Amniotic epithelial cell (primary cell): Measurements from ENCODE around the gene HIVEP3.

Source experiments
- DNase-seq: peaks from one replicate; pipeline ENCODE4 v3.0.0-alpha.2; 2010; ENCODE audit warnings: low read depth

Gene HIVEP3

GRCh38 chr1:41728403-41729202 is 190.1 kb downstream of the HIVEP3 start:
- no peak for DNase-seq

GRCh38 chr1:41727749-41728115 is 191.0 kb downstream of the HIVEP3 start:
- no peak for DNase-seq

- DNase-seq, result no peak
These were observed 191.6 kb downstream of the HIVEP3 start for GRCh38 chr1:41726899-41727748.

GRCh38 chr1:41726292-41726691 is 192.4 kb downstream of the HIVEP3 start:
- no peak for DNase-seq

GRCh38 chr1:41724926-41725325 is 193.8 kb downstream of the HIVEP3 start:
- no peak for DNase-seq

- no peak for DNase-seq
These were observed 194.5 kb downstream of the HIVEP3 start for GRCh38 chr1:41724248-41724647.

GRCh38 chr1:41723786-41724185 is 194.9 kb downstream of the HIVEP3 start:
- DNase-seq, result no peak

GRCh38 chr1:41722184-41722583 is 196.5 kb downstream of the HIVEP3 start:
- DNase-seq, result no peak

GRCh38 chr1:41720861-41721410 is 197.8 kb downstream of the HIVEP3 start:
- no peak for DNase-seq

GRCh38 chr1:41719590-41719989 is 199.1 kb downstream of the HIVEP3 start:
- DNase-seq, result no peak

GRCh38 chr1:41719128-41719527 is 199.6 kb downstream of the HIVEP3 start:
- no peak for DNase-seq

- DNase-seq, result no peak
These were observed 200.2 kb downstream of the HIVEP3 start for GRCh38 chr1:41718497-41718896.

- DNase-seq, result no peak
These were observed 202.3 kb downstream of the HIVEP3 start for GRCh38 chr1:41716188-41717130.

- DNase-seq, result no peak
These were observed 203.2 kb downstream of the HIVEP3 start for GRCh38 chr1:41715441-41716095.

- DNase-seq, result no peak
These were observed 203.9 kb downstream of the HIVEP3 start for GRCh38 chr1:41714638-41715389.

- DNase-seq, result peak; percentile 89
These were observed 205.0 kb downstream of the HIVEP3 start for GRCh38 chr1:41713557-41714327.

GRCh38 chr1:41713141-41713540 is 205.6 kb downstream of the HIVEP3 start:
- DNase-seq, result no peak

- DNase-seq, result no peak
These were observed 206.0 kb downstream of the HIVEP3 start for GRCh38 chr1:41712695-41713094.

GRCh38 chr1:41712081-41712480 is 206.6 kb downstream of the HIVEP3 start:
- no peak for DNase-seq

- DNase-seq, result no peak
These were observed 207.1 kb downstream of the HIVEP3 start for GRCh38 chr1:41711581-41711980.
